Natural killer cell (primary cell): Measurements from ENCODE around the gene FTSJ1. TPM values are rescaled to one million over a fixed set of nuclear protein-coding genes. Genes with fewer than 3 reads are reported as not detected.

Experiments used
- ATAC-seq, 3 donors: fragments of 150-1000 bp in 2 of 3; fragments of 200-7000 bp in 1 of 3; cut with Tn5 transposase; 1 replicate in 1 of 3; 2 replicates in 2 of 3; pipeline ENCODE4 v1.10.0; 2021; ENCODE audit warnings: mild to moderate bottlenecking in 2 of 3, moderate library complexity in 2 of 3
- DNase-seq, 2 donors: peaks; one replicate each; pipeline versions ENCODE4 v3.0.0 to v3.0.0-alpha.2; 2013 to 2021; ENCODE audit warnings: mixed read lengths in 1 of 2
- H3K27ac ChIP-seq: one replicate; pipeline ENCODE4 v1.5.1; 2013; ENCODE audit warnings: mild to moderate bottlenecking, low read length
- H3K27me3 ChIP-seq: one replicate; pipeline ENCODE4 v1.6.1; 2013; ENCODE audit warnings: low read length; ENCODE audit not compliant: control insufficient read depth, insufficient read depth
- H3K36me3 ChIP-seq: one replicate; pipeline ENCODE4 v1.6.1; 2013; ENCODE audit warnings: low read length; ENCODE audit not compliant: control insufficient read depth, insufficient read depth
- H3K4me1 ChIP-seq: one replicate; pipeline ENCODE4 v1.6.1; 2013; ENCODE audit warnings: low read length; ENCODE audit not compliant: control insufficient read depth, insufficient read depth
- H3K4me3 ChIP-seq: one replicate; pipeline ENCODE4 v1.5.1; 2013; ENCODE audit warnings: low read length
- H3K9me3 ChIP-seq: one replicate; pipeline ENCODE4 v1.6.1; 2013; ENCODE audit warnings: low read length; ENCODE audit not compliant: control insufficient read depth, insufficient read depth
- H3K27ac Mint-ChIP-seq, 2 donors: one replicate each; pipeline ENCODE4 v1.8.0; 2022; ENCODE audit warnings: mild to moderate bottlenecking in 2 of 2, mixed read lengths in 2 of 2, moderate library complexity in 1 of 2
- H3K27me3 Mint-ChIP-seq, 2 donors: one replicate each; pipeline ENCODE4 v1.8.0; 2022; ENCODE audit warnings: low read depth in 2 of 2, mixed read lengths in 2 of 2
- H3K36me3 Mint-ChIP-seq: one replicate; pipeline ENCODE4 v1.8.0; 2022; ENCODE audit warnings: mixed read lengths
- H3K4me1 Mint-ChIP-seq, 2 donors: one replicate each; pipeline ENCODE4 v1.8.0; 2022; ENCODE audit warnings: mixed read lengths in 2 of 2
- H3K4me3 Mint-ChIP-seq: one replicate; pipeline ENCODE4 v1.8.0; 2022; ENCODE audit warnings: mild to moderate bottlenecking, moderate library complexity, mixed read lengths
- H3K9me3 Mint-ChIP-seq, 2 donors: one replicate each; pipeline ENCODE4 v1.8.0; 2022; ENCODE audit warnings: mixed read lengths in 2 of 2
- CTCF ChIP-seq: fragments of 200-600 bp; IDR thresholded peaks from one replicate; pipeline ENCODE4 v1.8.0; 2022; ENCODE audit warnings: antibody characterized with exemption
- WGBS: methylation state at CpG from one replicate; pipeline ENCODE4 v1.1.7; 2013; ENCODE audit warnings: missing lambda C conversion rate; ENCODE audit not compliant: insufficient coverage; 5-methylcytosine and 5-hydroxymethylcytosine counted together
- intact Hi-C: fragments of 100-400 bp; cut with micrococcal nuclease; formaldehyde crosslinking; loops from one replicate; pipeline ENCODE4 v1.14.2; 2022
- total RNA-seq, 4 donors: library from RNA; stranded (reverse); fragments of 120-200 nt in 1 of 4; gene quantifications; one replicate each; pipeline versions ENCODE4 v1.2.3 to v1.2.4, GENCODE V29; 2013 to 2022

Gene FTSJ1
- total RNA-seq, 3 donors from 2014 or later (not counting 1 experiment from before 2014, with no cell fraction given) = 62.4 to 75.3 (median 67.3) TPM

GRCh38 chrX:48509619-48510018 is 33.6 kb downstream of the FTSJ1 start:
- Mint-ChIP-seq H3K27ac (peak overlapping the region; percentile 65 to 94), H3K9me3 (no peaks in the 10 kb centered on the region), H3K27me3 (no peaks in the 10 kb centered on the region), H3K36me3 (no peaks in the 10 kb centered on the region), H3K4me3 (peak overlapping the region; percentile 90), H3K4me1 (peaks cover 7 to 31% of the 10 kb centered on the region in 2 donors)
- ATAC-seq (no peak), DNase-seq (no peak)
- Histone ChIP-seq H3K9me3 (no peaks in the 10 kb centered on the region), H3K36me3 (no peaks in the 10 kb centered on the region), H3K27me3 (no peaks in the 10 kb centered on the region), H3K27ac (no peak overlapping the region), H3K4me3 (peak overlapping the region; percentile 84), H3K4me1 (peaks cover 16% of the 10 kb centered on the region)
- no peak for TF ChIP-seq CTCF
- intact Hi-C loops = no loop called here
- 83% methylated on average over 11 of the region's 11 CpGs for WGBS

GRCh38 chrX:48511560-48511959 is 35.6 kb downstream of the FTSJ1 start:
- intact Hi-C loops = no loop called here
- H3K27ac ChIP-seq = no peak overlapping the region
- no peaks in the 10 kb centered on the region for H3K27me3 Mint-ChIP-seq
- no peak for ATAC-seq
- DNase-seq = no peak
- H3K4me1 Mint-ChIP-seq = peaks cover 7 to 31% of the 10 kb centered on the region in 2 donors
- H3K9me3 ChIP-seq = no peaks in the 10 kb centered on the region
- H3K4me1 ChIP-seq = peaks cover 16% of the 10 kb centered on the region
- no peak overlapping the region for H3K4me3 Mint-ChIP-seq
- H3K36me3 Mint-ChIP-seq = no peaks in the 10 kb centered on the region
- no peak overlapping the region for H3K4me3 ChIP-seq
- no peaks in the 10 kb centered on the region for H3K9me3 Mint-ChIP-seq
- no peaks in the 10 kb centered on the region for H3K27me3 ChIP-seq
- no peak for TF ChIP-seq CTCF
- H3K27ac Mint-ChIP-seq = peak overlapping the region in 1 of 2 donors; percentile 39
- 92% methylated on average over 4 of the region's 4 CpGs for WGBS
- peaks cover 3% of the 10 kb centered on the region for H3K36me3 ChIP-seq

- H3K27me3 ChIP-seq = no peaks in the 10 kb centered on the region
- H3K27me3 Mint-ChIP-seq = no peaks in the 10 kb centered on the region
- intact Hi-C loops = no loop called here
Observed at GRCh38 chrX:48512371-48512935, 36.5 kb downstream of the FTSJ1 start.

More at GRCh38 chrX:48512371-48512935, 36.5 kb downstream of the FTSJ1 start:
- Mint-ChIP-seq H3K4me3 (no peak overlapping the region), H3K27ac (no peak overlapping the region), H3K9me3 (no peaks in the 10 kb centered on the region), H3K4me1 (peaks cover 7 to 37% of the 10 kb centered on the region in 2 donors), H3K36me3 (no peaks in the 10 kb centered on the region)
- Histone ChIP-seq H3K9me3 (no peaks in the 10 kb centered on the region), H3K27ac (no peak overlapping the region), H3K4me3 (no peak overlapping the region), H3K36me3 (peaks cover 3% of the 10 kb centered on the region), H3K4me1 (peaks cover 16% of the 10 kb centered on the region)
- 99% methylated on average over 15 of the region's 20 CpGs for WGBS
- DNase-seq (no peak), ATAC-seq (no peak)
- TF ChIP-seq CTCF = no peak
